Activated CD8-positive, alpha-beta T cell treated with anti-CD3 and anti-CD28 coated beads for 36 hours (primary cell): Measurements from ENCODE around the gene RNF225. TPM values are rescaled to one million over a fixed set of nuclear protein-coding genes. Genes with fewer than 3 reads are reported as not detected.
"Not testable (repeated sequence)": the region's sequence is repeated elsewhere in the genome, so short reads cannot be mapped to it uniquely, and the experiment has no call there.

Experiments
- ATAC-seq: fragments of 200-7000 bp; cut with Tn5 transposase; one replicate; pipeline ENCODE4 v1.10.0; 2021; ENCODE audit warnings: mild to moderate bottlenecking, moderate library complexity
- CTCF ChIA-PET: fragments of 350-600 bp; sonication (Branson Sonifier 250); formaldehyde crosslinking; loops from one replicate; lab custom pipeline; 2021; ENCODE audit warnings: antibody characterized with exemption; lab: Charles Lee
- POLR2A ChIA-PET: fragments of 350-600 bp; sonication (Branson Sonifier 250); formaldehyde crosslinking; loops from one replicate; lab custom pipeline; 2021; ENCODE audit warnings: antibody characterized with exemption; lab: Charles Lee
- DNase-seq: peaks from one replicate; pipeline ENCODE4 v3.0.0-alpha.2; 2020
- H3K27ac Mint-ChIP-seq: one replicate; pipeline ENCODE4 v1.8.0; 2021; ENCODE audit warnings: mild to moderate bottlenecking, mixed read lengths
- H3K27me3 Mint-ChIP-seq: one replicate; pipeline ENCODE4 v1.8.0; 2021; ENCODE audit warnings: mixed read lengths
- H3K36me3 Mint-ChIP-seq: one replicate; pipeline ENCODE4 v1.8.0; 2021; ENCODE audit warnings: low read depth, mixed read lengths
- H3K4me1 Mint-ChIP-seq: one replicate; pipeline ENCODE4 v1.8.0; 2021; ENCODE audit warnings: low read depth, mixed read lengths
- H3K4me3 Mint-ChIP-seq: one replicate; pipeline ENCODE4 v1.8.0; 2021; ENCODE audit warnings: mild to moderate bottlenecking, moderate library complexity, mixed read lengths
- H3K9me3 Mint-ChIP-seq: one replicate; pipeline ENCODE4 v1.8.0; 2021; ENCODE audit warnings: mixed read lengths
- CTCF ChIP-seq: fragments of 200-600 bp; IDR thresholded peaks from one replicate; pipeline ENCODE4 v1.8.0; 2022; ENCODE audit warnings: antibody characterized with exemption, mild to moderate bottlenecking
- intact Hi-C: fragments of 100-400 bp; cut with micrococcal nuclease; formaldehyde crosslinking; loops from one replicate; pipeline ENCODE4 v1.10.0; 2022
- total RNA-seq, 2 experiments: library from RNA; stranded (reverse); gene quantifications; one replicate each; pipeline ENCODE4 v1.2.3, GENCODE V29; 2021

RNF225 gene
- total RNA-seq, 2 experiments from 2014 or later: 0.81 to 1.1 TPM

DNA sequence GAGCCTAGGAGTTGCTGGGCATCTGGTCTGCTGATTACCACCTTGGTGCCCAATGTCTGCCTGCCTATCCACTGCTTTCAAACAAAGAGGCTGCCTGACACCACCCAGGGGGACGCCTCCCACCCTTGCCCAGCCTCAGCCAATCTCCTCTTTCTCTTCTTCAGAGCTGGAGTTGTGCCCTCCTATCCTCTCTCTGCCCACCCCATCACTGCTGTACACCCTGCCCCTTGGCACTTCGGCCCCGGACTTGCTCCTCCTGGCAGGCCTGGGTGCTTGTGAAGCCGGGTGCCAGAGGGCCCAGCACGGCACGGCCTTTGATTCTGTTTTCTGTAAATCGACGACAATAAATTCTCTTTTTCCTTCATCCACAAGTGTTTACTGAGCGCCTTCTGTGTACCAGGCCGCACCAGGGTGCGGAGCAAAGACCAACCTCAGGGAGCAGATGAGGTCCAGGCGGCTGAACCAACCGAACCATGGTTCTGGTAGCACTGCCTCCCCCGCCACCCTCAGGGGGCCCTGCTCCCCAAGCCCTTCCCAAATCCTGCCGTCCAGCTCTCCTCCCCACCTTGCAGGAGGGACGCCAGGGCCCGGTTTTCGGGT lies 5.0 kb downstream of the RNF225 start:
- Mint-ChIP-seq H3K27ac (no peak overlapping the region), H3K4me3 (peak overlapping the region; percentile 87), H3K4me1 (peaks cover 18% of the 10 kb centered on the region), H3K27me3 (no peaks in the 10 kb centered on the region), H3K36me3 (peaks cover 5% of the 10 kb centered on the region), H3K9me3 (no peaks in the 10 kb centered on the region)
- TF ChIP-seq CTCF: no peak
- intact Hi-C loops: no loop called here
- DNase-seq: no peak
- CTCF ChIA-PET: no interaction called here
- POLR2A ChIA-PET: interaction anchor here (7.2 kb wide), 1 partner anchor 13 kb away, joined by 45 read pairs; the partner anchor contains the start of gene RPS5
- no peak for ATAC-seq

- ChIA-PET CTCF (no interaction called here), POLR2A (interaction anchor here (7.2 kb wide), 1 partner anchor 14 kb away, joined by 45 read pairs; the partner anchor contains the start of gene RPS5)
- DNase-seq (peak; percentile 100), ATAC-seq (peak; percentile 99)
- Mint-ChIP-seq H3K9me3 (no peaks in the 10 kb centered on the region), H3K27ac (peak overlapping the region; percentile 86), H3K4me3 (peak overlapping the region; percentile 87), H3K36me3 (no peaks in the 10 kb centered on the region), H3K27me3 (no peaks in the 10 kb centered on the region), H3K4me1 (peaks cover 18% of the 10 kb centered on the region)
- intact Hi-C loops: no loop called here
- no peak for TF ChIP-seq CTCF
Observed at GRCh38 chr19:58400916-58401839, 5.7 kb downstream of the RNF225 start.

GRCh38 chr19:58401840-58402421 lies 6.5 kb downstream of the RNF225 start:
- no peak for TF ChIP-seq CTCF
- ATAC-seq (no peak), DNase-seq (no peak)
- intact Hi-C loops: no loop called here
- H3K4me3 Mint-ChIP-seq: peak overlapping the region; percentile 87
- H3K36me3 Mint-ChIP-seq: peaks cover 3% of the 10 kb centered on the region
- H3K9me3 Mint-ChIP-seq: no peaks in the 10 kb centered on the region
- CTCF ChIA-PET: no interaction called here
- H3K27me3 Mint-ChIP-seq: no peaks in the 10 kb centered on the region
- POLR2A ChIA-PET: interaction anchor here (0.9 to 1.0 kb wide), 2 partner anchors 10 to 15 kb away, joined by 3 to 5 read pairs; partner anchors contain the start of gene RPS5
- no peak overlapping the region for H3K27ac Mint-ChIP-seq
- peaks cover 22% of the 10 kb centered on the region for H3K4me1 Mint-ChIP-seq

GRCh38 chr19:58403920-58404478 lies 8.5 kb downstream of the RNF225 start:
- DNase-seq, intact Hi-C loops, H3K9me3 Mint-ChIP-seq, ATAC-seq, H3K27ac Mint-ChIP-seq, H3K4me3 Mint-ChIP-seq, H3K27me3 Mint-ChIP-seq, H3K36me3 Mint-ChIP-seq: not testable (repeated sequence)
- CTCF ChIA-PET: interaction anchor here (1.2 kb wide), 1 partner anchor 115 kb away, joined by 3 read pairs; the partner anchor contains the start of gene ZBTB45
- POLR2A ChIA-PET: interaction anchor here (1.0 to 1.2 kb wide), 2 partner anchors 13 to 30 kb away, joined by 3 read pairs; no protein-coding TSS in a partner anchor
- H3K4me1 Mint-ChIP-seq: peaks cover 31% of the 10 kb centered on the region
